ENCODE data around the gene TSHZ1. TPM values are rescaled to one million over a fixed set of nuclear protein-coding genes. Genes with fewer than 3 reads are reported as not detected.

TSHZ1 gene
- total RNA-seq, 2 donors from 2014 or later: 1.1 to 1.7 TPM

DNA sequence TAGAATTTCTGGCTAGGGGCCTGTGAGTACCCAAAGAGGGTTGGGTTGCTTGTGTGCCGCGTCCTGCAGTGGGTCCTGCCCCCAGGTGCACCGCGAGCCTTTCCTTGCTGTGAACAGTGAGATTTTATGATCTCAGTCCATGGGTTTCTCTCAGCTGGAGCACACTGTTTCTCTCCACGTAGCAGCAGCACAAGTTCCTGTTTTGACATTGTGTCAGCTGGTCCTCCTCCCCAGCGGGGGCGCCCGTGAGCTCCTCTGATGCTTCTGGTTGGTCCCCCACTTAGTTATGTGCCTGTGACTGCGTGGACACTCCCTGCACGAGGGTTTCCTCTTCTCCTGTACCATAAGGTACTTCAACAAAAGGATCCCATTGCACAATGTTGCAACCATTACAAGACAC is 29.8 kb downstream of the TSHZ1 start:
- H3K36me3 ChIP-seq (ENCODE audit: control insufficient read depth, insufficient read depth, low read length): no peaks in the 10 kb centered on the region
- Mint-ChIP-seq H3K36me3 (ENCODE audit: low read depth) (no peaks in the 10 kb centered on the region), H3K9me3 (peaks cover 7% of the 10 kb centered on the region), H3K27ac (no peak overlapping the region), H3K4me3 (no peak overlapping the region), H3K27me3 (ENCODE audit: insufficient read depth) (no peaks in the 10 kb centered on the region), H3K4me1 (no peaks in the 10 kb centered on the region)
- WGBS, 2 experiments (ENCODE audit: insufficient coverage in 1 of 2, insufficient read length in 1 of 2): 95 to 97% methylated on average over 10 of the region's 10 CpGs
- H3K4me3 ChIP-seq (ENCODE audit: low read length): no peak overlapping the region
- no peak overlapping the region for H3K27ac ChIP-seq (ENCODE audit: low read depth, low read length)
- TF ChIP-seq, protein P1, sequence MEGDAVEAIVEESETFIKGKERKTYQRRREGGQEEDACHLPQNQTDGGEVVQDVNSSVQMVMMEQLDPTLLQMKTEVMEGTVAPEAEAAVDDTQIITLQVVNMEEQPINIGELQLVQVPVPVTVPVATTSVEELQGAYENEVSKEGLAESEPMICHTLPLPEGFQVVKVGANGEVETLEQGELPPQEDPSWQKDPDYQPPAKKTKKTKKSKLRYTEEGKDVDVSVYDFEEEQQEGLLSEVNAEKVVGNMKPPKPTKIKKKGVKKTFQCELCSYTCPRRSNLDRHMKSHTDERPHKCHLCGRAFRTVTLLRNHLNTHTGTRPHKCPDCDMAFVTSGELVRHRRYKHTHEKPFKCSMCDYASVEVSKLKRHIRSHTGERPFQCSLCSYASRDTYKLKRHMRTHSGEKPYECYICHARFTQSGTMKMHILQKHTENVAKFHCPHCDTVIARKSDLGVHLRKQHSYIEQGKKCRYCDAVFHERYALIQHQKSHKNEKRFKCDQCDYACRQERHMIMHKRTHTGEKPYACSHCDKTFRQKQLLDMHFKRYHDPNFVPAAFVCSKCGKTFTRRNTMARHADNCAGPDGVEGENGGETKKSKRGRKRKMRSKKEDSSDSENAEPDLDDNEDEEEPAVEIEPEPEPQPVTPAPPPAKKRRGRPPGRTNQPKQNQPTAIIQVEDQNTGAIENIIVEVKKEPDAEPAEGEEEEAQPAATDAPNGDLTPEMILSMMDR (conservative IDR thresholded peaks at IDR 0.05): no peak
- no peaks in the 10 kb centered on the region for H3K9me3 ChIP-seq (ENCODE audit: control insufficient read depth, low read length)
- H3K4me1 ChIP-seq (ENCODE audit: control insufficient read depth, insufficient read depth, low read length): no peaks in the 10 kb centered on the region
- DNase-seq: no peak
- H3K9ac ChIP-seq (ENCODE audit: extremely low read depth, low read length, poor library complexity, severe bottlenecking): no peak overlapping the region
- no peaks in the 10 kb centered on the region for H3K27me3 ChIP-seq (ENCODE audit: control insufficient read depth, insufficient read depth, low read length, poor library complexity, severe bottlenecking)

GRCh38 chr18:75241705-75242104 is 31.1 kb downstream of the TSHZ1 start:
- H3K4me1 Mint-ChIP-seq: no peaks in the 10 kb centered on the region

GRCh38 chr18:75244351-75245313 is 34.0 kb downstream of the TSHZ1 start:
- H3K36me3 Mint-ChIP-seq (ENCODE audit: low read depth): no peaks in the 10 kb centered on the region
- no peak overlapping the region for H3K4me3 Mint-ChIP-seq
- TF ChIP-seq, protein P1 (conservative IDR thresholded peaks at IDR 0.05): peak; percentile 75
- Histone ChIP-seq H3K9me3 (ENCODE audit: control insufficient read depth, low read length) (no peaks in the 10 kb centered on the region), H3K4me1 (ENCODE audit: control insufficient read depth, insufficient read depth, low read length) (no peaks in the 10 kb centered on the region), H3K9ac (ENCODE audit: extremely low read depth, low read length, poor library complexity, severe bottlenecking) (no peak overlapping the region), H3K27ac (ENCODE audit: low read depth, low read length) (no peak overlapping the region), H3K4me3 (ENCODE audit: low read length) (no peak overlapping the region), H3K27me3 (ENCODE audit: control insufficient read depth, insufficient read depth, low read length, poor library complexity, severe bottlenecking) (no peaks in the 10 kb centered on the region), H3K36me3 (ENCODE audit: control insufficient read depth, insufficient read depth, low read length) (no peaks in the 10 kb centered on the region)
- peaks cover 7% of the 10 kb centered on the region for H3K9me3 Mint-ChIP-seq
- no peaks in the 10 kb centered on the region for H3K27me3 Mint-ChIP-seq (ENCODE audit: insufficient read depth)
- peak; percentile 83 for DNase-seq
- H3K27ac Mint-ChIP-seq: peak overlapping the region; percentile 26
- 80 to 87% methylated on average over 14 to 19 of the region's 19 CpGs for WGBS, 2 experiments (ENCODE audit: insufficient coverage in 1 of 2, insufficient read length in 1 of 2)
- H3K4me1 Mint-ChIP-seq: no peaks in the 10 kb centered on the region

More at GRCh38 chr18:75241705-75242104, 31.1 kb downstream of the TSHZ1 start:
- peaks cover 7% of the 10 kb centered on the region for H3K9me3 Mint-ChIP-seq
- no peak overlapping the region for H3K4me3 ChIP-seq (ENCODE audit: low read length)
- no peaks in the 10 kb centered on the region for H3K27me3 Mint-ChIP-seq (ENCODE audit: insufficient read depth)
- H3K36me3 Mint-ChIP-seq (ENCODE audit: low read depth): no peaks in the 10 kb centered on the region
- H3K4me1 ChIP-seq (ENCODE audit: control insufficient read depth, insufficient read depth, low read length): no peaks in the 10 kb centered on the region
- H3K27ac ChIP-seq (ENCODE audit: low read depth, low read length): no peak overlapping the region
- H3K9me3 ChIP-seq (ENCODE audit: control insufficient read depth, low read length): no peaks in the 10 kb centered on the region
- H3K9ac ChIP-seq (ENCODE audit: extremely low read depth, low read length, poor library complexity, severe bottlenecking): no peak overlapping the region
- 96% methylated on average over 1 of the region's 1 CpG; no CpG with 5 or more reads in 1 of the 2 experiments for WGBS, 2 experiments (ENCODE audit: insufficient coverage in 1 of 2, insufficient read length in 1 of 2)
- no peak overlapping the region for H3K4me3 Mint-ChIP-seq
- no peaks in the 10 kb centered on the region for H3K36me3 ChIP-seq (ENCODE audit: control insufficient read depth, insufficient read depth, low read length)
- no peak for DNase-seq
- H3K27ac Mint-ChIP-seq: no peak overlapping the region
- TF ChIP-seq, protein P1 (conservative IDR thresholded peaks at IDR 0.05): no peak
- H3K27me3 ChIP-seq (ENCODE audit: control insufficient read depth, insufficient read depth, low read length, poor library complexity, severe bottlenecking): no peaks in the 10 kb centered on the region
